GM18508 (cell line): ENCODE measurements around the gene SEMA3G.

Source experiments
- ATAC-seq: cut with Tn5 transposase; IDR thresholded peaks from one replicate; pipeline ENCODE4 v1.9.1; 2021; ENCODE audit warnings: moderate number of reproducible peaks; ENCODE audit not compliant: insufficient read depth, unreplicated experiment

The SEMA3G gene

GRCh38 chr3:52428151-52429005 lies 16.5 kb downstream of the SEMA3G start:
- no peak for ATAC-seq

GRCh38 chr3:52423173-52423572 lies 21.7 kb downstream of the SEMA3G start:
- no peak for ATAC-seq

GRCh38 chr3:52422669-52423068 lies 22.2 kb downstream of the SEMA3G start:
- ATAC-seq: no peak

- ATAC-seq: no peak
Measured at GRCh38 chr3:52420388-52420787, 24.5 kb downstream of the SEMA3G start.

GRCh38 chr3:52415800-52416199 lies 29.1 kb downstream of the SEMA3G start:
- no peak for ATAC-seq

GRCh38 chr3:52408466-52408865 lies 36.4 kb downstream of the SEMA3G start:
- no peak for ATAC-seq

- no peak for ATAC-seq
Measured at GRCh38 chr3:52407779-52408178, 37.1 kb downstream of the SEMA3G start.

GRCh38 chr3:52406791-52407510 lies 38.0 kb downstream of the SEMA3G start:
- no peak for ATAC-seq

GRCh38 chr3:52406231-52406661 lies 38.7 kb downstream of the SEMA3G start:
- no peak for ATAC-seq

GRCh38 chr3:52405601-52406110 lies 39.2 kb downstream of the SEMA3G start:
- ATAC-seq: no peak

- ATAC-seq: no peak
Measured at GRCh38 chr3:52405066-52405465, 39.8 kb downstream of the SEMA3G start.

GRCh38 chr3:52404391-52404790 lies 40.5 kb downstream of the SEMA3G start:
- ATAC-seq: no peak

- no peak for ATAC-seq
Measured at GRCh38 chr3:52403955-52404354, 40.9 kb downstream of the SEMA3G start.

- no peak for ATAC-seq
Measured at GRCh38 chr3:52403271-52403841, 41.5 kb downstream of the SEMA3G start.

- no peak for ATAC-seq
Measured at GRCh38 chr3:52402706-52403270, 42.1 kb downstream of the SEMA3G start.

GRCh38 chr3:52402101-52402521 lies 42.8 kb downstream of the SEMA3G start:
- ATAC-seq: no peak

- ATAC-seq: no peak
Measured at GRCh38 chr3:52401551-52401950, 43.4 kb downstream of the SEMA3G start.

GRCh38 chr3:52401021-52401420 lies 43.9 kb downstream of the SEMA3G start:
- ATAC-seq: no peak

- no peak for ATAC-seq
Measured at GRCh38 chr3:52400275-52400793, 44.6 kb downstream of the SEMA3G start.

- ATAC-seq: no peak
Measured at GRCh38 chr3:52399593-52399992, 45.3 kb downstream of the SEMA3G start.
